ENCODE measurements around the gene CUEDC1. TPM values are rescaled to one million over a fixed set of nuclear protein-coding genes. Genes with fewer than 3 reads are reported as not detected.

Gene CUEDC1
- total and polyA plus RNA-seq, 9 of the 15 experiments (the other 6 are each of a cell fraction or from before 2014, with no cell fraction given) = 0.20 to 4.1 (median 1.6) TPM; not detected in 1

DNA sequence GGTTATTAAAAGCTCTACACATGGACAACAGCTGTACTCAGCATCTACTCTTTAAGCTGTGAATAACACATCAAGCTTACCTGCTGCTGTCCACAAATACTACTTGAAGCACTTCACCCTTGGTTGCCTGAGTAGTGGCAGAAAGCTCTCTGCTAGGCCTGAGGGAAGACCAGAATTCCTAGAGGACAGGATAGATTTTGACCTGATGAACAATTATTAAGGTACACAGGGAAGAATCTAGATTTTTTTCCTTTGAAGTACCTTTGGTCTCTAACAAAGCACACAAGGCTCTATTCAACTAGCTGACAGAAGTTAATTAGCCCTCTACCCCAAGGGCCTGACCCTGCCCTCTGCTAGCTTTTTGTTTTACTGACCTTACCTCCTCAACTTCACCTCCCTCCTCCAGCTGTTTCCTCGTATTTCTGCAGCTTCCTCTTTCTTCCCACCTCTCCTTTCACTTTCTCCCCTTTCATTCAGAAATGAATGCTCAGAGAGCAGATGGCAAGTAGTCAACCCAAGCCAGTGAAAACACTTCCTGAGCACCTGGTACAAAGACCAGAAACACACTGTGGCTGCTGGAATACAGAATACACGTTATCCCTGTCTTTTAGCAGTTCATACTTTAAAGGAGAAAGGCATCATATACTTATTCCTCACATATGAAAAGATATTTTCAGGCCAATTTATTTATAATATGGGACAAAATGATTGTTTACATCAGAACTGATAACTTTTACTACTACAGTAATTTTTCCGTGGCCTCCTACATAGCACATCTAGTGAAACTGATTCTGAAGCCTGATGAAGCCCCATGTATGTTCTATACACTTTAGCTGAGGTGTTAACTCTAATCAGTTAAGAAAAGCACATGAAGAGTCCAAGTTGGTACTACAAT lies 38.5 kb upstream of the CUEDC1 start (continued):
- TF ChIP-seq, protein P1, sequence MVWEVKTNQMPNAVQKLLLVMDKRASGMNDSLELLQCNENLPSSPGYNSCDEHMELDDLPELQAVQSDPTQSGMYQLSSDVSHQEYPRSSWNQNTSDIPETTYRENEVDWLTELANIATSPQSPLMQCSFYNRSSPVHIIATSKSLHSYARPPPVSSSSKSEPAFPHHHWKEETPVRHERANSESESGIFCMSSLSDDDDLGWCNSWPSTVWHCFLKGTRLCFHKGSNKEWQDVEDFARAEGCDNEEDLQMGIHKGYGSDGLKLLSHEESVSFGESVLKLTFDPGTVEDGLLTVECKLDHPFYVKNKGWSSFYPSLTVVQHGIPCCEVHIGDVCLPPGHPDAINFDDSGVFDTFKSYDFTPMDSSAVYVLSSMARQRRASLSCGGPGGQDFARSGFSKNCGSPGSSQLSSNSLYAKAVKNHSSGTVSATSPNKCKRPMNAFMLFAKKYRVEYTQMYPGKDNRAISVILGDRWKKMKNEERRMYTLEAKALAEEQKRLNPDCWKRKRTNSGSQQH (CRISPR knock-in tag; IDR thresholded peaks at IDR 0.05) = 0 out of 2 replicates have a peak, but pooled peaks have one; percentile 54
- TF ChIP-seq ETV6 (IDR thresholded peaks at IDR 0.05; ENCODE audit: borderline replicate concordance in 1 of 2, low read depth in 2 of 2, low read length in 1 of 2) (no peak), ETV6 (CRISPR knock-in tag; IDR thresholded peaks at IDR 0.05; ENCODE audit: borderline replicate concordance) (no peak), THAP7 (CRISPR knock-in tag; IDR thresholded peaks at IDR 0.05) (no peak), RBM22 (IDR thresholded peaks at IDR 0.05; ENCODE audit: low read depth, low read length, poor library complexity, severe bottlenecking) (no peak), RBM25 (IDR thresholded peaks at IDR 0.05; ENCODE audit: low read depth, low read length, severe bottlenecking) (no peak), SUPT5H (IDR thresholded peaks at IDR 0.05) (peak; percentile 43), ZBTB49 (CRISPR knock-in tag; IDR thresholded peaks at IDR 0.05; ENCODE audit: borderline replicate concordance) (no peak), ZNF780A (CRISPR knock-in tag; IDR thresholded peaks at IDR 0.05) (no peak), HMGN3 (IDR thresholded peaks at IDR 0.05; ENCODE audit: borderline replicate concordance, extremely low read depth, insufficient read length, low read depth, low read length) (no peak)
